ENCODE data around the gene ARHGAP26.
"Not testable (repeated sequence)": the region's sequence is repeated elsewhere in the genome, so short reads cannot be mapped to it uniquely, and the experiment has no call there.

Gene ARHGAP26

GRCh38 chr5:142958944-142959682 is 188.9 kb downstream of the ARHGAP26 start:
- DNase-seq (ENCODE audit: low read depth) = no peak
- TF ChIP-seq CTCF (IDR thresholded peaks at IDR 0.05; ENCODE audit: low read length, missing control alignments) = no peak
- no peak overlapping the region for H3K4me3 ChIP-seq (replicated peaks; ENCODE audit: low read depth, low read length)

- no peak overlapping the region for H3K4me3 ChIP-seq (replicated peaks; ENCODE audit: low read depth, low read length)
- no peak for TF ChIP-seq CTCF (IDR thresholded peaks at IDR 0.05; ENCODE audit: low read length, missing control alignments)
- peak; percentile 67 for DNase-seq (ENCODE audit: low read depth)
Observed at GRCh38 chr5:142959683-142960657, 189.8 kb downstream of the ARHGAP26 start.

GRCh38 chr5:142961440-142962173 is 191.4 kb downstream of the ARHGAP26 start:
- H3K4me3 ChIP-seq (replicated peaks; ENCODE audit: low read depth, low read length) = no peak overlapping the region
- DNase-seq (ENCODE audit: low read depth) = no peak
- no peak for TF ChIP-seq CTCF (IDR thresholded peaks at IDR 0.05; ENCODE audit: low read length, missing control alignments)

- no peak overlapping the region for H3K4me3 ChIP-seq (replicated peaks; ENCODE audit: low read depth, low read length)
- TF ChIP-seq CTCF (IDR thresholded peaks at IDR 0.05; ENCODE audit: low read length, missing control alignments) = no peak
- DNase-seq (ENCODE audit: low read depth) = no peak
Observed at GRCh38 chr5:142962174-142962533, 192.0 kb downstream of the ARHGAP26 start.

- DNase-seq (ENCODE audit: low read depth); H3K4me3 ChIP-seq (replicated peaks; ENCODE audit: low read depth, low read length): not testable (repeated sequence)
- TF ChIP-seq CTCF (IDR thresholded peaks at IDR 0.05; ENCODE audit: low read length, missing control alignments) = peak; percentile 18
Observed at GRCh38 chr5:142965258-142966120, 195.3 kb downstream of the ARHGAP26 start.

GRCh38 chr5:142966121-142966420 is 195.9 kb downstream of the ARHGAP26 start:
- DNase-seq (ENCODE audit: low read depth) = no peak
- no peak for TF ChIP-seq CTCF (IDR thresholded peaks at IDR 0.05; ENCODE audit: low read length, missing control alignments)
- H3K4me3 ChIP-seq (replicated peaks; ENCODE audit: low read depth, low read length) = no peak overlapping the region

Measured in fibroblast of pulmonary artery (primary cell).